GDM1 (cell line): ENCODE measurements around the gene FOXN3.
"Not testable (repeated sequence)": the region's sequence is repeated elsewhere in the genome, so short reads cannot be mapped to it uniquely, and the experiment has no call there.

Experiments used
- DNase-seq: peaks from one replicate; lab custom pipeline; 2025; lab: John Stamatoyannopoulos, UW

FOXN3 gene

GRCh38 chr14:89163031-89163636 is 253.9 kb downstream of the FOXN3 start:
- DNase-seq = no peak

- DNase-seq = no peak
Observed at GRCh38 chr14:89162586-89162985, 254.4 kb downstream of the FOXN3 start.

GRCh38 chr14:89160437-89160836 is 256.6 kb downstream of the FOXN3 start:
- no peak for DNase-seq

GRCh38 chr14:89158701-89159100 is 258.3 kb downstream of the FOXN3 start:
- no peak for DNase-seq

- not testable (repeated sequence) for DNase-seq
Observed at GRCh38 chr14:89158104-89158503, 258.9 kb downstream of the FOXN3 start.

- no peak for DNase-seq
Observed at GRCh38 chr14:89155491-89155890, 261.5 kb downstream of the FOXN3 start.

GRCh38 chr14:89151693-89152092 is 265.3 kb downstream of the FOXN3 start:
- peak; percentile 18 for DNase-seq

- DNase-seq = no peak
Observed at GRCh38 chr14:89146274-89146673, 270.8 kb downstream of the FOXN3 start.

- no peak for DNase-seq
Observed at GRCh38 chr14:89144642-89145041, 272.4 kb downstream of the FOXN3 start.

- no peak for DNase-seq
Observed at GRCh38 chr14:89144066-89144465, 273.0 kb downstream of the FOXN3 start.

GRCh38 chr14:89143595-89143994 is 273.4 kb downstream of the FOXN3 start:
- no peak for DNase-seq

GRCh38 chr14:89142366-89142765 is 274.7 kb downstream of the FOXN3 start:
- no peak for DNase-seq

- no peak for DNase-seq
Observed at GRCh38 chr14:89141862-89142261, 275.2 kb downstream of the FOXN3 start.

- no peak for DNase-seq
Observed at GRCh38 chr14:89140326-89140725, 276.7 kb downstream of the FOXN3 start.

GRCh38 chr14:89139404-89140247 is 277.4 kb downstream of the FOXN3 start:
- DNase-seq = no peak

- DNase-seq = no peak
Observed at GRCh38 chr14:89138846-89139245, 278.2 kb downstream of the FOXN3 start.

- no peak for DNase-seq
Observed at GRCh38 chr14:89137526-89138163, 279.4 kb downstream of the FOXN3 start.

- no peak for DNase-seq
Observed at GRCh38 chr14:89136587-89136986, 280.4 kb downstream of the FOXN3 start.

GRCh38 chr14:89134640-89135039 is 282.4 kb downstream of the FOXN3 start:
- no peak for DNase-seq

GRCh38 chr14:89131004-89131750 is 285.9 kb downstream of the FOXN3 start:
- no peak for DNase-seq

- no peak for DNase-seq
Observed at GRCh38 chr14:89129570-89129969, 287.5 kb downstream of the FOXN3 start.

- DNase-seq = no peak
Observed at GRCh38 chr14:89128311-89129026, 288.6 kb downstream of the FOXN3 start.
